MV-4-11 (cell line): Measurements from ENCODE around the gene RHOF.

Experiments
- DNase-seq: peaks from one replicate; lab custom pipeline; 2025; lab: John Stamatoyannopoulos, UW

RHOF gene

DNA sequence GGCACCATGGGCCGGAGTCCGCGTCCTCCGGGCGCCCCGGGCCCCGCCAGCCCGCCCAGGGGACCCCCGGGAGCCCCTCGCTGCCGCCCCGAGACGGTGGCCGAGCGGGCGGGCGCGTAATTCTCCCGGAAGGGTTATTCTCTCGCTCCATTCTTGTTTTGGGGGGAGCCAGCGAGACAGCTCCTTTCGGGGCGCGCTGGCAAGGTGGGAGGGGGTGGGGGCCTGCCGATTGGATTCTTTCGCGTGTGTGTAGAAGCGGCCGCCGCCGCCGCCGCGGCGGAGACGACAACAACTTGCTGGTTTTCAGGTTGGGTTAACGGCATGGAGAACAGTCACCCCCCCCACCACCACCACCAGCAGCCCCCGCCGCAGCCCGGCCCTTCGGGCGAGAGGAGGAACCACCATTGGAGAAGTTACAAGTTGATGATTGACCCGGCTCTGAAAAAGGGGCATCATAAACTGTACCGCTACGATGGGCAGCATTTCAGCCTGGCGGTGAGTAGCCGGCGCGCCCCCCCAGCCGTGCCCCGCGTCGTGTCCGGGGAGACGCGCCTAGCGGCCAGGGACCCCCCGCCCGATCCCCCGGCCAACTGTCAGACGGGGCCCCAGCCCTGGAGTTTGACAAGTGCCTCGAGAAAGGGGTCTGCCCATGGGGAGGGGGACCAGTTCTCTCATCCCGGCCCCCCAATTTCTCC, 11.1 kb upstream of the RHOF start:
- DNase-seq = peak; percentile 39

DNA sequence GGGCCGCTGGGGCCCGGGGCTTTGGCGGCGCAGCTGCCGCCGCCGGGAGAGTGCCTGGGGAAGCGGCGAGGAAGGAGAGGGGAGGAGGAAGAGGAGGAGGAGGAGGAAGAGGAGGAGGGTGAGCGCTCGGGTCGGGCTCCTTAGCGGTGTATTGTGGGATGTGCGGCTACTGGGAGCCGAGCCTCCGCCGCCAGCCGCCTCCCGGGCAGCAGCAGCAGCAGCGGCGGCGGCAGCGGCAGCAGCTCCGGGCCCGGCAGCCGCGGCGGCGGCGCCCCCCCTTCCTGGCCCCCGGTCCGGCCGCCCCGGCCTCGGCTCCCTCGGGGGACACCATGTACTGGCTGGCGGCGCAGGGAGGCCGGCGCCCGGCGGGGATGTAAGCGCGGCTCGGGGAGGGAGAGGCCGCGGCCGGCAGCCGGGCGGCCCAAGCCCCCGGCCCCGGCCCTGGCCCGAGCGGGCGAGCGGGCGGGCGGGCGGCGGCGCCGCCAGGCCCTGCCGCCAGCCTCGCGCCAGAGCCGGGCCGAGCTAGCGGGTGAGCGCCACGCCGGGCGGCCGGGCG, 10.5 kb upstream of the RHOF start, which contains the start of gene SETD1B:
Gene SETD1B (plus strand): TSS at position 149 of the 556 bp plus-strand sequence. CDS start 729 bp downstream, outside the sequence.
- peak; percentile 66 for DNase-seq

DNA sequence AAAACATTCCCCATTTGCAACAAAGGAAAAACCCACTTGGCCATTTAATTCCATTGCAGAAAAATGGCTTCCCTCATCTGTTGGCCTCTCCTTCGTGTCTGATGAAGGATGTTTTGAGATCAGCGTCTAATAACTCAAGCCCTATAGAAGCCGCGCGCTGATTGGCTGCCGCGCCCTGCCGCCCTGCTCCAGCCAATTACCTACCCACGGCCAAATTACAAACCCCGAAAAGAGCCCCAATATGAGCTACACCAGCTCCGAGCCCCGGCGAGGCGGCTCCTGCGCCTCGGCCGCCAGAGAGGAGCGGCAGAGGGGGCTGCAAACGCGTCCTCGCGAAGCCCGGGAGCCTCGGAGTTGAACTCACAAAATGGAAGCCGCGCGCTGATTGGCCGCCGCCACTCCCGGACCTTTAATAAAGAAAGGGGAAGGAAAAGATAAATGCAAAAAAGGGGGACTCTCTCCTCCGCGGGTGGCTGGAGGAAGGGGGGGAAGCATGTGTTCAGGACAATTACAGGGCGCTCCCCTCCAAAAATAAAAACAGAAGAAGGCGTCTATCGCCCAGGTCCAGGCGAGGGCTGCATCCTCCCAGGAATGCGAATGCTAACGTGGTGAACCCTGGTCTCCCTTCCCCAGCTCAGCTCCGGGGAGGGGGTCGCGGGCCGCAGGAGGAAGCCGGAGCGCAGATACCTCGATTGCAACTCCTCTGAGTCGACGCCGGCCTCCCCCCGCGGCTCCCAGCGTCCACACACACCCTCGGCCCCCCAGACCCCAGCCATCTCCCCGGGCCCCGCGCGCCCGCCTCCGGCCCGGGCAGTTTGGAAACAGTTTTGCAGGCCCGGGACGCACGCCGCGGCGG, 9.6 kb upstream of the RHOF start:
- peak; percentile 97 for DNase-seq

DNA sequence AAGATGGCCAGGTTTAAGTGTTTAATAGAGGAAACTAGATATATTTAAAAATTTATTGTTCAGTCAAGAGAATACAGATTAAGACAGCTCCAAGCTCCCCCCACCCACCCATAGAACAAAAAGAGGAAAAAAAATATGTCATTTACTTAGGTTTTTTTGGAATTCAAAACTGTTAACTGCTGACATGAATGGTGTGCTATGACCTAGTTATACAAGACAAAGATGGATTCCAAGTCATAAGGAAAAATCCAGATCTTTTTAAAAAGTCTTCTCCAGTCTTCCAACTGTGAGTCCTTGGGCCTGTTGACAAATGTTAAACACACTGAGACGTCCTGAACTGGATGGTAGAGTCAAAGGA, 9.0 kb upstream of the RHOF start:
- DNase-seq = no peak

DNA sequence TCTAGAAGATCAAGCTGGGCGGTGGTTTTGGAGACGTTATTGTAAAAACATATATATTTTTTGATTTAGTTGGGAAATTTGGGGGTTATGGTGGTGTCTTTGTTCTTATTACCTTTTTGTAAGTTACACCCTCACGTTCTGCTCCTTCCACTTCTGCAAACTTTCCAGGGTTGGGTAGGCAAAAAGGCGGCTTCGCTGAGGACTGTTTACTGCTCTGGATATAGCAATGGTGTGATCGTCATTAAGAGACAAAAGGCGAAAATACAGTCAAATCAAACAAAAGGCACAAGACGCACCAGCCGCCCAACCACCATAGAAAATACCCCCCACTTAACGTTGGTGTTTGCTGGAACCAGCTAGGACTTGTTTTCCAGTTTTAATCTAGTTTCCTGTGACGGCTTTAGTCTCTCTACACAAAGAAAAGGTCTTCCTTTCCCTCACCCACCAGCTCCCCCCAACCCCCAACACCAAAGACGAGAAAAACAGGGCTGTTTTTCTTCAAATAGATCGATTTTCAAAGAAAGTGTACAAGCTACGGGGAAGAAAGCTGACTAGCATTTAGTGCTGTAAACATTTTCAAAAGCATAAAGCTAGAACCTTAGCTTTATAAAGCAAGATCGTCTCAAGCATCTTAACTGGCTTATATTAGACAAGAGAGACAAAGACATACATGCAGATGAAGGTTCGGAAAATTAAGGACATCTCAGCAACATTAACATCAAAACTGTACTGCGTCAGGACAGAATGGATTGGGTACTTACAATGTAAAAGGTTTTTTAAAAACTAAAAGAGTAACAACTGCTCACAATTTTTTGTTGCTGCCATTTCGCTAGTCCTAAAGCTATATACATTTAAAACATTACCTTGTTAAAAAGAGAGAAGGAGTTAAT, 8.4 kb upstream of the RHOF start:
- peak; percentile 29 for DNase-seq

DNA sequence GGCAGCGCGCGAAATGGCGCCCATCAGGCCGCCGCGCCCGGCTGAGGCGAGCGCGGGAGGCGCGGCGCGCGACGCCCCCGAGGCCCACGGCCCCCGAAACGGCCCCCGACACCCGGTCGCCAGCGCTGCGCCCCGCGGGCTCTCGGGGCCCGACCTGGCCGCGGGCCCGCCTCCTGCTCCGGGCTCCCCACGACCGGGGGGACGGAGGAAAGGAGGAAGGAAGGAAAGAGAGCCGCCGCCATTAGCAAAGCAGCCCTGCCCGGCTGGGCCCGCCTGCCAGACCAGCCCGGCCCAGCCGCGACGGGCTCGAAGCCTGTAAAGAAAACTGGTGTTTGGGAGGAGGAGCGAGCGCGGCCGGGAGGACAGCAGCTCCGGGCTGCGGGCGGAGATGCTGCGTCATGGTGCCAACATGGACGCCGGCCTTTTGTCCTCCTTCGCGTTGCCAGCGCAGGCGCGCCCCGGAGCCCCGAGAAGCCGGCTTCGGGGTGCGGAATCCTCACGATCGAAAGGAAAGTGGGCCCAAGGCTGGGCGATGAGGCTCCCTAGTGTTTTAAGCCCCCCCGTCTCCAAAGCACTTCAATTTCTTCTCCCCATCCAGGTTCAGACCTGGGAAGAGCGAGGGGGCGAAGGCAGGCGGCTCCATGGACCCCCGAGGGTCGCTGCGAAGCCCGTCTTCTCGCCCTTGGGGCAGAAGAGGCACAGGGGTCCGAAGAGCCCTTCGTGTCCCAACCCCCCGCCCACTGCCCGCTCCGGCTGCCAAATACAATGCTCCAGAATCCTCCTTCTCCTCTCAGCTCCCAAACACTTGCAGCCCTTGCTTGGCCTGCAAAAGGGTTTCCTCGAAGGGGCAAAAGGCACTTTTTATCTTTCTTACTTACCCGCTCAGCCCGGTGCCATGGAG, 7.5 kb upstream of the RHOF start:
- DNase-seq = peak; percentile 14

DNA sequence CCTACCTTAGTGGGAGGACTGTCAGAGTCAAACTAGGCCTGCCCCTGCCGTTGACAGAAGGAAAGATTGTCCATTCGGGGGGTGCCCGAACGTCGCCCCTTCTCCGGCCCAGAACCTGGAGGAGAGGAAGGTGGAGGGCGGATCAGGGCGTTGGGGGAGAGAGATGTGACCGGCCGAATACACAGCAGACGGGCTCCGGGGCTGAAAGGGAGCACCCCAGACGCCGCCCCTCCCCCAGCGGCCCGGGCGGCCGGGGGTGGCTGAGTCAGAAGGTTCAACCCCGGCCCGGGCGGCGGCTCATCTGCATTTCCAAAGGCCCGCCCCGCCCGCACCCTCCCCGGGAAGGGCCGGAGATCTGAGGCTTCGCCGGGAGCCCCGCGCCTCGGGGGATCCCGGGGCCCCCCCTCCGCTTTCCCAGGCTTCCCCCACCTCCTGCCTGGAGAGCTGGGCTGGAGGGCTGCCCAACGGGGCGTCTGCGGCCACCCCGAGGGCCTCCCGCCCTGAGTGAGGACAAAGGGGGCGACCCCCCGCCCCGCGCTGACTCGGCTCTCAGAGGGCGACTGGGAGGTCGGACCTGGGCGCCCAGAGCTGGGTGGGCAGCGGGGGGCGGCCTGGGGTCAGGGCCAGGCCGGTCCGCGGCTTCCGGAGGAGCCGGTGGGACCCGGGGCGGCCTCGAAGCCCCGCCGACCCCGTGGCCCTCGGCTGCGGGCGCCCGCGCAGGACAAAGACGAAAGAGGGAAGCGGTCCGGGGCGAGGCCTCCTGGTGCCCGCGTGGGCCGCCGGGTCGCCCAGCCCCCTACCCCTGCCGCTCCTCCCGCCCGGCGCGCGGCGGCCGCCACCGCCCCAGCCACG, 6.6 kb upstream of the RHOF start:
- peak; percentile 67 for DNase-seq

DNA sequence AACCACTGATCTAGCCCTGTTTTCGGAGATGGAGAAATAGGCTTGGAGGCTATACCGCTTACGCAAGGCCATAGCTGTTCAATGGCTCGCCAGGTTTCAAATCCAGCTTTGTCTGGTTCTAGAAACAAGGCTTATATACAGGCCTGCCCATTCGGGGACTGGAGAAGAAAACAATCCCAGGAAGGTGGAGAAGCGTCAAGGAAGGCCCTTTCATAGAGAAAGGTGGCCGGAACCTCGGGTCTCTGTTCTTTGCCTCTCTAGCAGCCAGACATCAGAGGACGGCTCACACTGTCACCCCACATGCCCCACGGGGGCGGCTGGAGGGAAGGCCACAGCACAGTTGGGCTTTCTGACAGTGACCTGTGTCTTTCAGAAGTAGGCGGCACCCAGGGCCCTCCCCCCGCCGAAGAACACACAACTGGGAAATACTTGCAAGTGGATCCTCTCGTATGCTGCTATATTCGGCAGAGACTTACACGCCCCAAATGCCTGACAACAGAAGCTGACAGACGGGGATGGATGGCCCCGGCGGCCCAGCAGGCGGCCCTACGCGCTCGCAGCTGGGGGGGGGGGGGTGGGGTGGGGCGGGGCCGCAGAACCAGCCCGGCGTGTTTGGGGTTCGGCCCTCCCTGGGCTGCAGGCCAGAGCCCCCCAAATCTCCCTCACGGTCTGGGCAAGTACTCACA, 5.8 kb upstream of the RHOF start:
- DNase-seq = peak; percentile 75

DNA sequence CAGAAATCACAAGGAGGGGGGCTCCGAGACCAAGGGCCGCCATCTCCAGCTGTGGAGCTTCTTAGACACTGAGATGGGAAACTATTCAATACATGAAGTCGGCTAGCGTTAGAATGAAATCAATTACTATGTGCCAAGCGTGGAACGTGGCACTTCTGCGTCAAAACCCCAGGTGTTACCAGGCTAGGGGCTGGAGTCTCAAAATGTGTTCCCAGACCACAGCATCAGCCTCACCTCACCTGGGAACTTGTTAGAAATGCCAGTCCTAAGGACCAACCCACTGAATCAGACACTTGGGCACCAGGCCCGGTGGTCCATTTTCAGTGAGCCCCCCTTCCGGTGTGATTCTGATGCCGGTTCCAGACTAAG, 5.3 kb upstream of the RHOF start:
- no peak for DNase-seq

DNA sequence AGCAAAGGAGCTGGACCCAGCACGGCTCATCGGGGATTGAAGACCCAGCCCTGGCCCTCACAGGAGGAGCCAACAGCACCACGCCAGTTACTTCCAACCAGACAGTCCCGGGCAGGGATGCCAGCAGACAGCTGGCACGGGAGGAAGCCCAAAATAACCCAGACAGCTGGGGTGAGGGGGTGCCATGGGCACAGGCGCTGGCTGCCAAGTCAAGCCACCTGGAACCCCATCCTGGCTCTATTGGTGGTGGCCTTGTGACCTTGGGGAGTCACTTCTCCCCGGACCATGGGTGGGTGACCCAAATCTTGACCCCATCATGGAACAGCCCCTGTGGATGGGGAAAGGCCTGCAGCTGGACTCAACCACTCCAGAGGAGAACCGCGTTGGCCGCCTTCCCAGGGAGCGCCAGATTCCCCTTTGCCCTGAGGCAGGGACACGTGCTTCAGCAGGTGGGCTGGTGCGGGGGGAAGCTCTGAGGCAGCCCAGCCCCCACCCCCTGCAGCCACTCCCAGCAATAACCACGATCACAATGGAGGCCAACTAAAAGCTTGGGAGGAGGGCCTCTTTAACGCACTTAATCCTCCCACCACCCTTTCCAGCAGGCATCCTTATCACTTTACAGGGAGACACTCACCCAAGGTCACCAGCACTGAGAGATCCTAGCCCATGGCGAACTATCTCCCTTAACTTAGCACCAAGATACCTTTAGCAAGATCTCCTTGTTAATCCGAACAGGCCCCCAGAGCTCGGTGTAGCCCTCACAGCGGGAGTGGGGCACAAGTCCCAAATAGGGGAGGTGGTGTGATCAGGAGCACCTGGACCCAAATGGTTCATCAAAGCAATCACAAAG, 4.7 kb upstream of the RHOF start:
- DNase-seq = no peak

DNA sequence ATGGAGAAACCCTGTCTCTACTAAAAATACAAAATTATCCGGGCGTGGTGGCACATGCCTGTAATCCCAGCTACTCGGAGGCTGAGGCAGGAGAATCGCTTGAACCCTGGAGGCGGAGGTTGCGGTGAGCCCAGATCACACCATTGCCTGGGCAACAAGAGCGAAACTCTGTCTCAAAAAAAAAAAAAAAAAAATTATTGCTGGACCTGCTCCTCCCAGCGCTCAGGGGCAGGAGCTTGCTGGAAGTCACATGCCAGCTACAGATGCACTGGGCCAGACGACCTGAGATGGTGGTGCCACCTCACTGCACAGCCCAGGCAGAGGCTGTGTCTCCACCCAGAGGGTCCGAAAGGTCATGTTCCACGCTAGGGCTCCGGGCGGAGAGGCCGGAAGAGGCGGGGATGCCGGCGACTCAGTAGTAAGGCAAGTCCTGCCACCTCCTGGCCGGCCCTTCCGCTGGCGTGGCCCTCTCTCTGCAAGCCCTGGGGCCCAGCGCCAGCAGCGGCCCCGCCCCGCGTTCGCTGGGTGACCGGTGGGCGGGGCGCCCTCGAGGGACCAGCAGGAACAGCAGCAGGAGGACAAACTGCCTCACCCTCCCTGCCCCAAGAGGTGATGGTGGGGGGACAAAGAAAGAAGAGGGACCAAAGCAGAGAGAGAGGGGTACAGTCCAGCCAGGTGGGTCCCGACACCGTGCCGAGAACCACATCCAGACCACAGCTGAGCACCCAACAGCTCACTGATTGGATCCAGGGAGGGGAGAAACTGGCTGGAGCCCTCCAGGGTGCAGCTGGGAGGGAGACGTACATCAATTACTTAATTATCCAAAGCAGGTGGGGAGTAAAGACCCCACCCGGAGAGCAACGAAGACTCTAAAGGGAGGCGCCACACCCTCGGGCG, 3.6 kb upstream of the RHOF start:
- DNase-seq = no peak

DNA sequence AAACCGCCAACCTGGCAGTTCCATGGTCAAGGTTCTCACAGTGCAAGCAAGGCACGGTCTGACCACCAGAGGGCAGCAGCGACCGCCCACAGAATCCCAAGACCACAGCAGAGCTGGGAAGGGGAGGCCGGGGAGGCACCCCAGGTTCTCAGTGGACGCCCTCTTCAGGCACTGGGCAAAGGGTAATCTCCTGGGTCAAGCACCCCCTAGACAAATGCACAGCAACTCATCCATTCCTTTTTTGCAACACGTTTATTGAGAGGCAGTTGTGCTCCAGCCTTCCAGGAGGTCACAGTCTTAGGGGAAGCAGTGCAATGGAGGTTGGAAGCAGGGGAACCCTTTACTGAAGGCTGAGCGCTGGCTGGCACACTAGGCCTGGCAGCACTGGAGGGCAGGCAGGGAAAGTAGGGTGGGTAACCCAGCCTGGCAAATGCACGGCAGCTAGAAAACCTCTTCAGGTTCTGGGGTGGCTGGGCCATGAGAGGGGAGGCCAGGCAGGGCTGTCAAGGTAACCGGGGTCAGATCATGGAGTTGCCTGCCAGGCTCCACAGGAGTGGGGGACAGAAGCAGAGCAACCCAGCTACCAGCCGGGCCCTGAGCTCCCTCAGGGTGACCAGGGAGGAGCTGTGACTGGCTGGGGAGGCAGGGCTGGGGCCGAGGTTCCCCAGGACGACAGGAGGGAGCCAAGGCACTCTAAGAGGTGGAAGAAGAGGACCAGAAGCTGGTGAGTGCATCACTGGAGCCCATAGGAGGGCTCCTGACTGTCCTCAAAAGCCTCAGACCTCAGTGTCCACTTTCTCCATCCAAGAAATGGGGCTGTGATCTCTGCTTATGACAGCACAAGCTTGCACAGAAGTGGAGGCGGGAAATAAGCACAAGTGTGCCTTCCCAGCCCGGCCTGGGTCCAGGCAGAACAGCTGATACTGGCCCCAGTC, 1.8 kb upstream of the RHOF start:
- DNase-seq = peak; percentile 73

DNA sequence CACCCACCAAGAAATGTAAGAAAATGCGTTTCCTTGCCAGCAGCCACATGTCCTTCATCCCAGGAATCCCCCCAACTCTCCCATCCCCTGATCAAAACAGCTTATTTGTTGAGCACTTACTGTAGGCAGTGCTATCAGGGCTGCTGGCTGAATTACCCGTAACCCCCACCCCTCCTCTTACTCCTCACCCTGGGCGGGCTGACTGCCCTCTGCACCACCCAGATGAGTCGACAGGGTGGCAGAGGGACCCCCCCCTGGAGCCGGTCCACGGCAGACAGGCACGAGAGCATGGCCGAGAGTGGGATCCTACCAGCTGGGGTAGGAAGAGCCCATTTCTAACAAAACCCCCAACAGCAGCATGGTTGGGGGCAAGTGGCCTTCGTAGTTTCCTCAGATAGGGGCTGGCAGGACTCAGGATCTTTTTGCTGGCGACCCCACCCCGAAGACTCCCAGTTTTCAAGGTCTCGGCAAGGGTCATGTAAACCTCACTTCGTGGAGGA, 1.1 kb upstream of the RHOF start:
- DNase-seq = no peak

DNA sequence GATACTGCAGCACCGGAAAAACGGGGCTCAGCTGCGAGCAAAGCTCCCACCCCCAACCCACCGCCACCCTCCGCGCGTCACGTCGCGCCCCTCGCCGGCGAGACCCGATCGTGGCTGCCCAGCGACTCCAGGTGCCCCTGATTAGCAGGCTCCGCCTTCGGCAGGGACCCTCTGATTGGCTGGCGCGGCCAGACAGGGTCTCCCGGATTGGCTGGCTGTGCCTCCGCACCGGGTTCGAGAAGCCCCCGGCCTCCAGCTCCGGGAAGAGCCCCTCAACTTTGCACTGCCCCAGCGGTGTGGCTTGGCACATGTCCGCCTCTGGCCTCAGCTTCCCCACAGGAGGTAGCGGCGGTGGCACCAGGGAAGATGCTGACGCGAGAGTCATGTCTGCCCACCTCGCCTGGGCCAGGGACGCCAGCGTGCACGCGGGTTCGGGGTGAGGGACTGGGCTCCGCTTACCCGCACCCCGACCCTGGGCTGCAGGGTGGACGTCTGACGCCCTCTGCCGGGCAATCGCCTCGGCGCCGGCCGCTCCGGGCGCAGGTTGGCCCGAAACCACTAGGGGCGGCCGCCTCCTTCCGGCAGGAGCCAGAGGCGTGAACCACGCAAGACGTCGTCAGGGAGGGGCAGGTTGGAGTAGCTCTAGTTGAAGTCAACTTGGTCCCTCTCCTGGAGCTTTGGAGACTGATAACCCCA, 498 bp upstream of the RHOF start:
- peak; percentile 90 for DNase-seq

DNA sequence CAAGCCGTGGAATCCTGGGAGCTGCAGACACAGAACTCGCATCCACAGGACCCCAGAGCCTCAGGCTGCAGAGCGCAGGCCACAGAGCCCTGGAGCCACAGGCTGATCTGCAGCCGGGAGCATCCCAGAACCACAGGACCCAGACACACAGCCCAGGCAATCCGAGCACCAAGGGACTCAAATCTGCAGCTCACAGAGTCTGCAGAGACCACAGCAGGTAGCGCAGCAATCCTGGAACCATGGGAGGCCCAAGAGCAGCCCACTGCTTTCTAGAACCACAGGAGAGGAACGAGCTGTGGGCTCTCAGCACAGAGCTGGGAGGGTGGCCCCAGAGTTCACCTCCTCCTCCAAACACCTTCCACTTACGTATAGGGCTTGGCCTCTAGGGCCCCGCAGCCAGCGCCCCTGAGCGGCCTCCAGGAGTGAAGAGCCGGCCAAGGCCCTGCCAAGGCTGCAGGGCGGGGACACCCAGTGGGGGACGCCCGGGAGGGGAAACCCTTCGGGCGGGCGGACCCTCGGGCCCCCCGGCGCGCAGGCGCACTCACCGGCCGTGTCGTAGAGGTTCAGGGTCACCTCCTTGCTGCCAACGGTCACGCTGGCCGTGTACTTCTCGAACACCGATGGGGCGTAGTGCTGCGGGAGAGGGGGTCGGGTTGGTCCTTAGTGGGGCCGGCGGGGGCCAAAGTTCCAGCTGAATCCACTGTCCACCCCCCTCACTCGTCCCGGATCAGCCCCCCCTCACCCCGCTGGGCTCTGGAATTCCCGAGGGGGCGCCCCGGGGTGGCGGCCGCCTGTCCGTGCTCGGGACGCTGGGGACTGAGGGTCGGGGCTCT, 665 bp downstream of the RHOF start:
- DNase-seq = peak; percentile 12
